ENCODE measurements around the gene ALK.

GRCh38 chr2:29520001-29520400 is 401.4 kb downstream of the ALK start:
- no peak for TF ChIP-seq CTCF (conservative IDR thresholded peaks at IDR 0.05; ENCODE audit: low read depth in 2 of 2)
- TF ChIP-seq CREB1 (CRISPR knock-in tag; IDR thresholded peaks at IDR 0.05; ENCODE audit: low read depth): no peak
- no peak for TF ChIP-seq EZH2 (IDR thresholded peaks at IDR 0.05; ENCODE audit: low read depth, unreplicated experiment)
- TF ChIP-seq REST (IDR thresholded peaks at IDR 0.05; ENCODE audit: unreplicated experiment): no peak
- TF ChIP-seq ETS1 (IDR thresholded peaks at IDR 0.05): no peak
- no peak for TF ChIP-seq EZH2phosphoT487 (IDR thresholded peaks at IDR 0.05; ENCODE audit: unreplicated experiment)
- TF ChIP-seq POLR2AphosphoS5 (IDR thresholded peaks at IDR 0.05; ENCODE audit: low read depth): no peak
